ENCODE results near the gene NEK6.

- no peak for TF ChIP-seq POLR2A (IDR thresholded peaks at IDR 0.05; ENCODE audit: extremely low read depth, insufficient read length)
- TF ChIP-seq MYC (IDR thresholded peaks at IDR 0.05; ENCODE audit: low read depth, low read length): no peak
- TF ChIP-seq CTCF (IDR thresholded peaks at IDR 0.05; ENCODE audit: low read depth, low read length): no peak
These were observed 9.1 kb downstream of the NEK6 start for GRCh38 chr9:124266826-124267201.

Measured in NB4 (cell line).